Dendritic cell treated with granulocyte-macrophage colony-stimulating factor and Interleukin-4, amounts not matched to agents 40 ng/mL and 50 ng/mL, for 4 days (primary cell): ENCODE results near the gene PLEKHJ1.
"Not testable (repeated sequence)": the region's sequence is repeated elsewhere in the genome, so short reads cannot be mapped to it uniquely, and the experiment has no call there.

Experiments used
- H3K27ac Mint-ChIP-seq: one replicate; pipeline ENCODE4 v1.8.0; 2022; ENCODE audit warnings: mild to moderate bottlenecking, mixed read lengths
- H3K27me3 Mint-ChIP-seq: one replicate; pipeline ENCODE4 v1.8.0; 2022; ENCODE audit warnings: mild to moderate bottlenecking, mixed read lengths
- H3K36me3 Mint-ChIP-seq: one replicate; pipeline ENCODE4 v1.8.0; 2022; ENCODE audit warnings: low read depth, mixed read lengths
- H3K4me1 Mint-ChIP-seq: one replicate; pipeline ENCODE4 v1.8.0; 2022; ENCODE audit warnings: low read depth, mixed read lengths
- H3K4me3 Mint-ChIP-seq: one replicate; pipeline ENCODE4 v1.8.0; 2022; ENCODE audit warnings: mild to moderate bottlenecking, moderate library complexity, mixed read lengths
- H3K9me3 Mint-ChIP-seq: one replicate; pipeline ENCODE4 v1.8.0; 2022; ENCODE audit warnings: mixed read lengths
- intact Hi-C: fragments of 100-400 bp; cut with micrococcal nuclease; formaldehyde crosslinking; loops from one replicate; pipeline ENCODE4 v1.15.0; 2022

The PLEKHJ1 gene

DNA sequence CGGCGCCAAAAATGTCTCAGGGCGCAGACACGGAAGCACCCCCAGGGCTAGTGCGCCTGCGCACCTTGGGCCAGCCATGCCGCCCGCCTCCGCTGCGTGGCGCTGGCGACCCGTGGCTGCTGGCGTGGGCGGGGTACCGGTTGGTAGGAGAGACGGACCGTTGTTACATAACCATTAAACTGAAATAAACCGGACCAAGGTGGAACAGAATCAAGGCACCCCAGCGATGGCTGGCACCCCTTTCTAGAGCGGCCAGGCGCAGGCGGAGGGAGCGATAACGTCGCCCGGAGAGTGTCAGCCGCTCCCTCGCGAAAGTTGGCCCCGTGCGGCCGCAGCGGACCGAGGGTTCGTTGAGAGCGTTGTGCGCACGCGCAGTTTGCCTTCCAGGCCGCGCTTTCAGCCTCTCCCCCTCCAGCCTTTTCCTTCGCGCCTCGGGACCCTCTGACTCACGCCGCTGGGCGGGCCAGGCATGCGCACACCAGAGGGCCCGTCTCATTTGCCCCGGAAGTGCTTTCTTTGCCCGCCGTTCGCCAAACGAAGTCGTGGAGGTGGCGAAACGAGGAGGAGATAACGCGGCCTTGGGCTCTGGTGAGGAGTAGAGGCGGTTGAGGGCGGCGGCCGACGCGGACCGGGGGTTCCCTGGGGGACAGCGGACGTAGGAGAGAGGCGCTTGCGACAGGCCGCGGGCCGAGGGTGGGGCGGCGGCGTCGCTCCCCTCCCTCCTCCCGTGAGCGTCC lies at the start of gene PLEKHJ1, which contains the start of gene SF3A2:
TSS of gene PLEKHJ1 (minus strand) at position 16 of the 737 bp plus-strand sequence. CDS start 81 bp downstream, outside the sequence.
TSS of gene SF3A2 (plus strand) at position 511 of the 737 bp plus-strand sequence. CDS start 6,595 bp downstream, outside the sequence.
- peak within 1 kb of the TSS; percentile 94 for H3K4me3 Mint-ChIP-seq
- intact Hi-C loops: loop anchor here (1.0 to 5.0 kb wide), 3 partner anchors 37 to 85 kb away; partner anchors contain the start of gene AP3D1

DNA sequence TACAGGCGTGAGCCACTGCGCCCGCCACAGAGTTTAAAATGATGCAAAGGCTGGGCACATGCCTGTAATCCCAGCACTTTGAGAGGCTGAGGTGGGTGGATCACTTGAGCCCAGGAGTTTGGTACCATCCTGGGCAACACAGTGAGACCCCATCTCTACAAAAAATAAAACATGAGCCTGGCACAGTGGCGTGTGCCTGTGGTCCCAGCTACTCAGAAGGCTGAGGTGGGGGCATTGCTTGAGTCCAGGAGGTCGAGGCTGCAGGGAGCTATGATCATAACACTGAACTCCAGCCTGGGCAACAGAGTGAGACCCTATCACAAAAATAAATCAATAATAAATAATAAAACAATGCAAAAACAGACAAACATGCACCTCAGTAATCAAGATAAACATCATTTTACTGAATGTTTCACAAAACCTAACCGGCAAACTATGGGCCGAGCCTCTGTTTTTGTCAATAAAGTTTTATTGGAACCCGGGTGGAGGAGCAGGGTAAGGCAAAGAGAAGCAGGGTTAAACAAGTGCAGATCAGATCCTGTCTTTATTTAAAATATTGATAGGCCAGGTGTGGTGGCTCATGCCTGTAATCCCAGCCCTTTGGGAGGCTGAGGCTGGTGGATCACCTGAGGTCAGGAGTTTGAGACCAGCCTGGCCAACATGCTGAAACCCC lies 47.8 kb upstream of the PLEKHJ1 start:
- intact Hi-C loops: no loop called here
- H3K9me3 Mint-ChIP-seq: no peaks in the 10 kb centered on the region
- H3K27ac Mint-ChIP-seq: no peak overlapping the region
- peaks cover 28% of the 10 kb centered on the region for H3K27me3 Mint-ChIP-seq
- peaks cover 60% of the 10 kb centered on the region for H3K4me1 Mint-ChIP-seq
- no peak overlapping the region for H3K4me3 Mint-ChIP-seq
- peaks cover 14% of the 10 kb centered on the region for H3K36me3 Mint-ChIP-seq

More for the DNA sequence above, at the start of gene PLEKHJ1, which contains the start of gene SF3A2:
- H3K27me3 Mint-ChIP-seq: no peaks in the 10 kb centered on the region
- H3K27ac Mint-ChIP-seq: peak within 1 kb of the TSS; percentile 98
- no peaks in the 10 kb centered on the region for H3K9me3 Mint-ChIP-seq
- H3K4me1 Mint-ChIP-seq: peaks cover 78% of the 10 kb centered on the region
- H3K36me3 Mint-ChIP-seq: peaks cover 83% of the 10 kb centered on the region

GRCh38 chr19:2282862-2283237 lies 46.7 kb upstream of the PLEKHJ1 start:
- Mint-ChIP-seq H3K27ac (peak overlapping the region; percentile 93), H3K27me3 (peaks cover 16% of the 10 kb centered on the region), H3K4me1 (peaks cover 55% of the 10 kb centered on the region), H3K4me3 (peak overlapping the region; percentile 88), H3K36me3 (peaks cover 24% of the 10 kb centered on the region), H3K9me3 (no peaks in the 10 kb centered on the region)
- intact Hi-C loops: no loop called here

DNA sequence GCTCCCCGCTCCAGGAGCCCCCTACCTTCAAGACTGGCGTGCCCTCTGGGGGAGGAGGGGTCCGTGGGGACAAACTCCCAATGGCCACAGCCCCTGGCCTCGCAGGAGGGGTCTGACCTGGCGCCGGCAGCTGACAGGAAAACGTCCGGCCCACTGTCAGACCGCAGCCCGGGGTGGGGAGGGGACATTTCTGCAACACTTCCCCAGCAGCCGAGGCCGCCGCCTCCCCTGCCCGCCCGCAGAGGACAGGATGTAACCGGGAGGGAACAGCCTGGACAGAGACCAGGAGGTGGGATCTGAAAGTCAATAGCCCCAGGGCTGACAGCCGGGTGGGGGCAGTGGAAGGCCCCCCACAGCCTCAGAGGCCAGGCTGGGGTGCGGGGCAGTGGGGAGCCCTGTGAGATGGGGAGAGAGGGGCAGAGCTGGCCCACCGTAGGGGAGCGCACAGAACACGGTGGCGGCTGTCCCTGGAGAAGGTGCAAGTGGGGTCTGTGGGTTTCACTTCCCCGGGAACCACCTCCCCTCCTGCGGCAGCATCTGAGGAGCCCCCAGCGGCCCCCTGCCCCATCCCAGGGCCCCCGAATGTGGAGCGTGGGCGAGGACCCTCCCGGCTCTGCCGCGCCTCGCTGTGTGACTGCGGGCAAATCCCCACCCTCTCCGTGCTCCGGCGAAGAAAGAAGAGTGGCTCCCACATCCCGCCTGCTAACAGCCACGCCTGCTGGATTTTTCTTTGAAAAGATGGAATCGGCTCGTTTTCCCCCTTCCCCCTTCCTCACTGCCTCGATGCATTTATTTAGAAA lies 46.1 kb upstream of the PLEKHJ1 start, which contains the start of gene PEAK3:
TSS of gene PEAK3 (minus strand) at position 114 of the 800 bp plus-strand sequence. CDS start 1,244 bp downstream, outside the sequence.
- H3K4me3 Mint-ChIP-seq: peak within 1 kb of the TSS; percentile 88

GRCh38 chr19:2281265-2282061 lies 45.3 kb upstream of the PLEKHJ1 start:
- peak overlapping the region; percentile 88 for H3K4me3 Mint-ChIP-seq
- peaks cover 38% of the 10 kb centered on the region for H3K36me3 Mint-ChIP-seq
- H3K4me1 Mint-ChIP-seq: peaks cover 60% of the 10 kb centered on the region
- H3K27me3 Mint-ChIP-seq, intact Hi-C loops, H3K9me3 Mint-ChIP-seq: not testable (repeated sequence)
- H3K27ac Mint-ChIP-seq: peak overlapping the region; percentile 93

More for the DNA sequence above, 46.1 kb upstream of the PLEKHJ1 start, which contains the start of gene PEAK3:
- peaks cover 53% of the 10 kb centered on the region for H3K4me1 Mint-ChIP-seq
- no peaks in the 10 kb centered on the region for H3K9me3 Mint-ChIP-seq
- peak within 1 kb of the TSS; percentile 93 for H3K27ac Mint-ChIP-seq
- H3K27me3 Mint-ChIP-seq: peaks cover 13% of the 10 kb centered on the region
- H3K36me3 Mint-ChIP-seq: peaks cover 30% of the 10 kb centered on the region
- intact Hi-C loops: no loop called here

DNA sequence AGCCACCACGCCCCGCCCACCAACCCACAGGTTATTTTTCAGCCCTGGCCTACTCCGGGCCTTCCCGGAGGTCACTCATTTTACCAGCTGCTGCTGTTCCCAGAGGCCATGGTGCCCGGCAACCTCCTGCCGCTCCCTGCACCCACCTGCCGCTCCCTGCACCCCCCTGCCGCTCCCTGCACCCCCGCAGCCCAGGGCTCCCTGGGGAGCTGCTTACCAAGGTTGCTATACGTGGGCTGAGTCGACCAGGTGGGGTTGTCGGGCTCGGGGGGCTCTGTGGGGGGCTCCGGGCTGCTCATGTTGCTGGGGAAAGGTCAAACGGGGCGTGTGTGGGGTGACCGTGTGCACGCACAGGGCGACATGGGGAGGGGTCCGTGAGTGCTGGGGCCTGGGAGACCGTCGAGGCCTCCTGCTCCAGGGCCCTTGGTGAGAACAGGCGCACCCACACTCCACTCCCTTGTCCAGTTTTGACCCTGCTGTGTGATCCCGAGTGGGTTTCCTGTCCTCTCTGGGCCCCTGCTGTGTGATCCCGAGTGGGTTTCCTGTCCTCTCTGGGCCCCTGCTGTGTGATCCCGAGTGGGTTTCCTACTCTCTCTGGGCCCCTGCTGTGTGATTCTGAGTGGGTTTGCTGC lies 44.6 kb upstream of the PLEKHJ1 start:
- peaks cover 45% of the 10 kb centered on the region for H3K36me3 Mint-ChIP-seq
- peaks cover 6% of the 10 kb centered on the region for H3K27me3 Mint-ChIP-seq
- H3K4me3 Mint-ChIP-seq: peak overlapping the region; percentile 23
- intact Hi-C loops: no loop called here
- no peak overlapping the region for H3K27ac Mint-ChIP-seq
- peaks cover 62% of the 10 kb centered on the region for H3K4me1 Mint-ChIP-seq
- no peaks in the 10 kb centered on the region for H3K9me3 Mint-ChIP-seq

- intact Hi-C loops: loop anchor here (10.0 kb wide), 1 partner anchor 336 kb away; no protein-coding TSS in a partner anchor
- Mint-ChIP-seq H3K4me1 (peaks cover 74% of the 10 kb centered on the region), H3K4me3 (no peak overlapping the region)
Observed at GRCh38 chr19:2278459-2279158, 42.5 kb upstream of the PLEKHJ1 start.

GRCh38 chr19:2277138-2277537 lies 41.0 kb upstream of the PLEKHJ1 start:
- intact Hi-C loops: loop anchor here (10.0 kb wide), 1 partner anchor 338 kb away; no protein-coding TSS in a partner anchor
- H3K27ac Mint-ChIP-seq: no peak overlapping the region
- no peaks in the 10 kb centered on the region for H3K9me3 Mint-ChIP-seq
- H3K36me3 Mint-ChIP-seq: peaks cover 76% of the 10 kb centered on the region
- no peaks in the 10 kb centered on the region for H3K27me3 Mint-ChIP-seq
- peaks cover 78% of the 10 kb centered on the region for H3K4me1 Mint-ChIP-seq
- no peak overlapping the region for H3K4me3 Mint-ChIP-seq

More at GRCh38 chr19:2278459-2279158, 42.5 kb upstream of the PLEKHJ1 start:
- Mint-ChIP-seq H3K27me3 (peaks cover 4% of the 10 kb centered on the region), H3K9me3 (no peaks in the 10 kb centered on the region), H3K36me3 (peaks cover 62% of the 10 kb centered on the region), H3K27ac (no peak overlapping the region)

GRCh38 chr19:2276429-2276986 lies 40.4 kb upstream of the PLEKHJ1 start:
- peaks cover 78% of the 10 kb centered on the region for H3K4me1 Mint-ChIP-seq
- H3K9me3 Mint-ChIP-seq: no peaks in the 10 kb centered on the region
- no peaks in the 10 kb centered on the region for H3K27me3 Mint-ChIP-seq
- intact Hi-C loops: loop anchor here (10.0 kb wide), 1 partner anchor 338 kb away; no protein-coding TSS in a partner anchor
- H3K4me3 Mint-ChIP-seq: no peak overlapping the region
- H3K36me3 Mint-ChIP-seq: peaks cover 76% of the 10 kb centered on the region
- H3K27ac Mint-ChIP-seq: no peak overlapping the region

- intact Hi-C loops: loop anchor here (2.0 to 10.0 kb wide), 2 partner anchors 41 to 339 kb away; no protein-coding TSS in a partner anchor
- H3K9me3 Mint-ChIP-seq: no peaks in the 10 kb centered on the region
- no peaks in the 10 kb centered on the region for H3K27me3 Mint-ChIP-seq
- H3K4me3 Mint-ChIP-seq: no peak overlapping the region
- H3K36me3 Mint-ChIP-seq: peaks cover 83% of the 10 kb centered on the region
- H3K4me1 Mint-ChIP-seq: peaks cover 78% of the 10 kb centered on the region
- peak overlapping the region; percentile 98 for H3K27ac Mint-ChIP-seq
Observed at GRCh38 chr19:2275588-2276428, 39.7 kb upstream of the PLEKHJ1 start.

- intact Hi-C loops: loop anchor here (2.0 to 10.0 kb wide), 3 partner anchors 42 to 340 kb away; partner anchors contain the start of gene AP3D1
- Mint-ChIP-seq H3K4me1 (peaks cover 71% of the 10 kb centered on the region), H3K4me3 (peak overlapping the region; percentile 58)
Observed at GRCh38 chr19:2274931-2275535, 38.9 kb upstream of the PLEKHJ1 start.

More at GRCh38 chr19:2274931-2275535, 38.9 kb upstream of the PLEKHJ1 start:
- peaks cover 91% of the 10 kb centered on the region for H3K36me3 Mint-ChIP-seq
- H3K27ac Mint-ChIP-seq: peak overlapping the region; percentile 98
- no peaks in the 10 kb centered on the region for H3K9me3 Mint-ChIP-seq
- no peaks in the 10 kb centered on the region for H3K27me3 Mint-ChIP-seq
